CD4-positive, alpha-beta T cell treated with Interleukin-6 at 100 ng/mL for 8 hours (primary cell): ENCODE data around the gene PCBD1.
"Not testable (repeated sequence)": the region's sequence is repeated elsewhere in the genome, so short reads cannot be mapped to it uniquely, and the experiment has no call there.

ENCODE experiments used
- DNase-seq: peaks from one replicate; pipeline ENCODE4 v3.0.0-alpha.2; 2020; ENCODE audit warnings: mixed read lengths, low spot score

PCBD1 gene

GRCh38 chr10:70887804-70888800, at the start of gene PCBD1:
PCBD1 (minus strand) TSS chr10:70888565; CDS start chr10:70888533, 32 bp downstream.
- peak; percentile 69 for DNase-seq

GRCh38 chr10:70937661-70938060, 49.3 kb upstream of the PCBD1 start:
- no peak for DNase-seq

GRCh38 chr10:70936111-70936510, 47.7 kb upstream of the PCBD1 start:
- no peak for DNase-seq

GRCh38 chr10:70935631-70936030, 47.3 kb upstream of the PCBD1 start:
- DNase-seq, result no peak

GRCh38 chr10:70935125-70935625, 46.8 kb upstream of the PCBD1 start:
- no peak for DNase-seq

- DNase-seq, result no peak
Observed at GRCh38 chr10:70934701-70935100, 46.3 kb upstream of the PCBD1 start.

GRCh38 chr10:70932392-70933196, 44.2 kb upstream of the PCBD1 start:
- no peak for DNase-seq

- no peak for DNase-seq
Observed at GRCh38 chr10:70931168-70931815, 42.9 kb upstream of the PCBD1 start.

- no peak for DNase-seq
Observed at GRCh38 chr10:70930263-70931000, 42.1 kb upstream of the PCBD1 start.

- DNase-seq, result no peak
Observed at GRCh38 chr10:70928140-70928539, 39.8 kb upstream of the PCBD1 start.

GRCh38 chr10:70927189-70927943, 39.0 kb upstream of the PCBD1 start:
- DNase-seq, result no peak

GRCh38 chr10:70926226-70927000, 38.0 kb upstream of the PCBD1 start:
- DNase-seq, result no peak

GRCh38 chr10:70925377-70926225, 37.2 kb upstream of the PCBD1 start:
- peak; percentile 11 for DNase-seq

- DNase-seq, result no peak
Observed at GRCh38 chr10:70923696-70924095, 35.3 kb upstream of the PCBD1 start.

GRCh38 chr10:70921285-70921684, 32.9 kb upstream of the PCBD1 start:
- no peak for DNase-seq

- DNase-seq, result no peak
Observed at GRCh38 chr10:70920519-70920918, 32.2 kb upstream of the PCBD1 start.

- DNase-seq, result not testable (repeated sequence)
Observed at GRCh38 chr10:70919906-70920305, 31.5 kb upstream of the PCBD1 start.

GRCh38 chr10:70918851-70919530, 30.6 kb upstream of the PCBD1 start:
- no peak for DNase-seq
